Parathyroid adenoma (tissue), 2 donors: Measurements from ENCODE around the gene ADGRD2.

Experiments used
- H2AFZ ChIP-seq: fragments of 300-600 bp; sonication (generic); one replicate; pipeline ENCODE4 v1.7.0; 2017; ENCODE audit warnings: antibody characterized with exemption, mild to moderate bottlenecking
- H3K27ac ChIP-seq: fragments of 300-600 bp; sonication (generic); one replicate; pipeline ENCODE4 v1.7.0; 2017
- H3K27me3 ChIP-seq: fragments of 300-600 bp; sonication (generic); one replicate; pipeline ENCODE4 v1.7.0; 2017; ENCODE audit warnings: low read length; ENCODE audit not compliant: control insufficient read depth, insufficient read depth
- H3K36me3 ChIP-seq: fragments of 300-600 bp; sonication (generic); one replicate; pipeline ENCODE4 v1.7.0; 2017; ENCODE audit warnings: low read length; ENCODE audit not compliant: control insufficient read depth, insufficient read depth
- H3K4me1 ChIP-seq: fragments of 300-600 bp; sonication (generic); one replicate; pipeline ENCODE4 v1.7.0; 2017; ENCODE audit warnings: control low read depth
- H3K4me2 ChIP-seq: fragments of 300-600 bp; sonication (generic); one replicate; pipeline ENCODE4 v1.7.0; 2017; ENCODE audit warnings: low read length
- H3K4me3 ChIP-seq: fragments of 300-600 bp; sonication (generic); one replicate; pipeline ENCODE4 v1.7.0; 2017; ENCODE audit warnings: low read depth, low read length
- H3K79me2 ChIP-seq: fragments of 300-600 bp; sonication (generic); one replicate; pipeline ENCODE4 v1.7.0; 2017; ENCODE audit warnings: control low read depth
- H3K9ac ChIP-seq: fragments of 300-600 bp; sonication (generic); one replicate; pipeline ENCODE4 v1.7.0; 2017; ENCODE audit warnings: mild to moderate bottlenecking
- H3K9me3 ChIP-seq: fragments of 300-600 bp; sonication (generic); one replicate; pipeline ENCODE4 v1.7.0; 2017; ENCODE audit warnings: low read length; ENCODE audit not compliant: control insufficient read depth
- TF ChIP-seq, protein P1 (sequence below): fragments of 300-600 bp; sonication (generic); IDR thresholded peaks from one replicate; pipeline ENCODE4 v1.7.0; 2017; ENCODE audit warnings: antibody characterized with exemption, mild to moderate bottlenecking
- donor health status: primary hyperparathyroidism.

ADGRD2 gene

GRCh38 chr9:124482431-124483031 is 32.3 kb downstream of the ADGRD2 start:
- Histone ChIP-seq H3K27ac (no peak overlapping the region), H3K36me3 (no peaks in the 10 kb centered on the region), H3K27me3 (peaks cover 4% of the 10 kb centered on the region), H2AFZ (no peak overlapping the region), H3K9me3 (no peaks in the 10 kb centered on the region), H3K4me3 (no peak overlapping the region), H3K4me2 (no peak overlapping the region), H3K4me1 (no peaks in the 10 kb centered on the region), H3K9ac (no peak overlapping the region), H3K79me2 (no peaks in the 10 kb centered on the region)
- TF ChIP-seq, protein P1, sequence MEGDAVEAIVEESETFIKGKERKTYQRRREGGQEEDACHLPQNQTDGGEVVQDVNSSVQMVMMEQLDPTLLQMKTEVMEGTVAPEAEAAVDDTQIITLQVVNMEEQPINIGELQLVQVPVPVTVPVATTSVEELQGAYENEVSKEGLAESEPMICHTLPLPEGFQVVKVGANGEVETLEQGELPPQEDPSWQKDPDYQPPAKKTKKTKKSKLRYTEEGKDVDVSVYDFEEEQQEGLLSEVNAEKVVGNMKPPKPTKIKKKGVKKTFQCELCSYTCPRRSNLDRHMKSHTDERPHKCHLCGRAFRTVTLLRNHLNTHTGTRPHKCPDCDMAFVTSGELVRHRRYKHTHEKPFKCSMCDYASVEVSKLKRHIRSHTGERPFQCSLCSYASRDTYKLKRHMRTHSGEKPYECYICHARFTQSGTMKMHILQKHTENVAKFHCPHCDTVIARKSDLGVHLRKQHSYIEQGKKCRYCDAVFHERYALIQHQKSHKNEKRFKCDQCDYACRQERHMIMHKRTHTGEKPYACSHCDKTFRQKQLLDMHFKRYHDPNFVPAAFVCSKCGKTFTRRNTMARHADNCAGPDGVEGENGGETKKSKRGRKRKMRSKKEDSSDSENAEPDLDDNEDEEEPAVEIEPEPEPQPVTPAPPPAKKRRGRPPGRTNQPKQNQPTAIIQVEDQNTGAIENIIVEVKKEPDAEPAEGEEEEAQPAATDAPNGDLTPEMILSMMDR = no peak

DNA sequence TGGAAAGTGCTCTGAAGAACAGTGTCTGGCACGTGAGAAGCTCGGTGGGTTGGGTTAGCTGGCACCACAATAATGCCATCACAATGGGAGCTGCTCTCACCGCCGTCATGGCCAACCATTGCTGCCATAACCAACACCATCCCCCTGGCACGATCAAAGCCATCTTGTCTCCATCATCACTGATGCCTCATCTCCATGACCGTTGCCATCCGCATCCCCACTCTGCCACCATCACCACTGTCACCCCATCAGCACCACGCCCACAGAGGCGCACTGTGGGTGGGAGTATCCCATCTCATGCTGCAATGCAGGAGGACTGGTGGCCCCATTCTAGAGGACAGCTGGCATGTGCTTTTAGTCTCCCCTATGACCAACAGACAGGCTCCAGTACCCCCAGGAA is 33.2 kb downstream of the ADGRD2 start:
- H3K4me1 ChIP-seq = no peaks in the 10 kb centered on the region
- no peak overlapping the region for H3K4me2 ChIP-seq
- no peak overlapping the region for H3K9ac ChIP-seq
- H3K4me3 ChIP-seq = no peak overlapping the region
- H3K9me3 ChIP-seq = no peaks in the 10 kb centered on the region
- no peak overlapping the region for H3K27ac ChIP-seq
- TF ChIP-seq, protein P1 = no peak
- H3K36me3 ChIP-seq = no peaks in the 10 kb centered on the region
- H2AFZ ChIP-seq = no peak overlapping the region
- H3K27me3 ChIP-seq = peaks cover 4% of the 10 kb centered on the region
- H3K79me2 ChIP-seq = no peaks in the 10 kb centered on the region

DNA sequence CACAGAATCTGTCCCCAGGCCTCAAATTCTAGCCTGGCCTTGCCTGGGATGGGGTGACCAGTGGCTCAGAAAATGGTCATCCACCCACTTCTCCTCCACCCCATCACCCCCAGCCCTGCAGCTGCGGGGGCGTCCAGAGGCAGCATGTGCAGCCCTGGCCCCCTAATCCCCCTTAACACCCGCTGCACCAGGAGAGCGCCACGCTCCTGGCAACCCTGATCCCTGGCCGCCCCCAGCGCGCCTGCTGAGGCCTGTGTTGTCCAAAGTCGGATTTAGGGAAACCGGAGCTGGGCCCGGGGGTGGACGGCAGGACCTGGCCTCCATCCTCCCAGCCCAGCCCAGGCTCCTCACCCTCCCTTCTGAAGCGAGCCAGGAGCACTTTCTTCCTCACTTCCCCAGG is 35.0 kb downstream of the ADGRD2 start:
- no peak overlapping the region for H3K9ac ChIP-seq
- no peak overlapping the region for H2AFZ ChIP-seq
- H3K27ac ChIP-seq = no peak overlapping the region
- H3K9me3 ChIP-seq = no peaks in the 10 kb centered on the region
- no peak overlapping the region for H3K4me3 ChIP-seq
- peaks cover under 1% of the 10 kb centered on the region for H3K27me3 ChIP-seq
- TF ChIP-seq, protein P1 = no peak
- no peak overlapping the region for H3K4me2 ChIP-seq
- no peaks in the 10 kb centered on the region for H3K4me1 ChIP-seq
- no peaks in the 10 kb centered on the region for H3K36me3 ChIP-seq
- no peaks in the 10 kb centered on the region for H3K79me2 ChIP-seq

- no peaks in the 10 kb centered on the region for H3K4me1 ChIP-seq
- no peaks in the 10 kb centered on the region for H3K79me2 ChIP-seq
- no peaks in the 10 kb centered on the region for H3K9me3 ChIP-seq
- H3K9ac ChIP-seq = no peak overlapping the region
- H3K27ac ChIP-seq = no peak overlapping the region
- no peaks in the 10 kb centered on the region for H3K27me3 ChIP-seq
- no peak overlapping the region for H3K4me2 ChIP-seq
- no peak overlapping the region for H2AFZ ChIP-seq
- TF ChIP-seq, protein P1 = no peak
- H3K4me3 ChIP-seq = no peak overlapping the region
- H3K36me3 ChIP-seq = no peaks in the 10 kb centered on the region
Measured at GRCh38 chr9:124485936-124486335, 35.7 kb downstream of the ADGRD2 start.

DNA sequence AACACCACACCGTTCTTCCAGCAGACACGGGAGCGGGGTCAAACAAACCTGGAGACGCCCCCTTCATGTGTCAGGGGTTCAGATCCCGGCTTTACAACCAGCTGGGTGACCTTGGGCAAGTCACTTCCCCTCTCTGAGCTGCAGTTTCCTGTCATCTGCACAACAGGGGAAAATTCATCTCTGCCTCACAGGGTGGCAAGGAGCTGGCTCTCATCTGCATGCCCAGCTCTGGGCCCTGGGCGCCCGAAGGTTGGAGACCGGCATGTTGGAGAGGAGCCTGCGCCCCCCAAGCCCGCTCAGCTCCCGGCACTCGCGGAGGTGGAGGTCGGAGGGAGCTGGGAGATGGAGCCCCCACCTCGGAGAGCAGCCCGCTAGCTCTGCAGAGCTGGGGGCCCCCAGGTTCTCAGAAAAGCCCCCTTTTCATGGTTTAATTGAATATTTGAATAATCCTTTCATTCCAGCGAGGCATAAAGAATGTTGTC is 36.6 kb downstream of the ADGRD2 start:
- no peaks in the 10 kb centered on the region for H3K36me3 ChIP-seq
- no peak overlapping the region for H3K4me3 ChIP-seq
- H3K4me2 ChIP-seq = no peak overlapping the region
- no peaks in the 10 kb centered on the region for H3K79me2 ChIP-seq
- TF ChIP-seq, protein P1 = no peak
- no peak overlapping the region for H3K27ac ChIP-seq
- no peak overlapping the region for H3K9ac ChIP-seq
- no peak overlapping the region for H2AFZ ChIP-seq
- no peaks in the 10 kb centered on the region for H3K4me1 ChIP-seq
- no peaks in the 10 kb centered on the region for H3K27me3 ChIP-seq
- H3K9me3 ChIP-seq = no peaks in the 10 kb centered on the region
